Vagina (tissue), 2 donors: ENCODE results near the gene HSD17B8.

ENCODE experiments used
- POLR2A ChIP-seq, 2 donors: fragments of 450-650 bp; IDR thresholded peaks; one replicate each; pipeline ENCODE4 v1.6.1; 2017; ENCODE audit warnings: antibody characterized with exemption in 2 of 2, mild to moderate bottlenecking in 2 of 2, moderate library complexity in 2 of 2
- POLR2AphosphoS5 ChIP-seq, 2 donors: sonication (generic); formaldehyde crosslinking; IDR thresholded peaks; one replicate each; pipeline ENCODE4 v1.9.0; 2017; ENCODE audit warnings: antibody characterized with exemption in 2 of 2, mild to moderate bottlenecking in 2 of 2, low read depth in 1 of 2; ENCODE audit not compliant: insufficient read depth in 1 of 2
- TF ChIP-seq, protein P1 (sequence below), 3 experiments: fragments of 450-650 bp in 2 of 3; fragments of 200-600 bp in 1 of 3; sonication (generic) in 1 of 3; IDR thresholded peaks; one replicate each; pipeline ENCODE4 v1.5.1; 2017 to 2019; ENCODE audit warnings: antibody characterized with exemption in 3 of 3, mild to moderate bottlenecking in 2 of 3, moderate library complexity in 2 of 3

DNA sequence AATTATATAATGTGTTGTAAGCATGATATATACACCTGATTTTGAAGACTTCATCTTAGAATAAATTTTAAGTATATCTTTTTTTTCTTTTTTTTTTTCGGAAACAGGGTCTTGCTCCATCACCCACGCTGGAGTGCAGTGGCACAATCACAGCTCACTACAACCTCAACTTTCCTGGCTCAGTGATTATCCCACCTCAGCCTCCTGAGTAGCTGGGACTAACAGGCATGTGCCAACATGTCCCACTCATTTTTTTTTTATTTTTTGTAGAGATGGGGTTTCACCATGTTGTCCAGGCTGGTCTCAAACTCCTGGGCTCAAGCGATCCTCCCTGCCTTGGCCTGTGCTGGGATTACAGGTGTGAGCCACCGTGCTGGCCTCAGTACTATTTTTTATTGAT is 50.1 kb downstream of the HSD17B8 start:
- TF ChIP-seq, protein P1, sequence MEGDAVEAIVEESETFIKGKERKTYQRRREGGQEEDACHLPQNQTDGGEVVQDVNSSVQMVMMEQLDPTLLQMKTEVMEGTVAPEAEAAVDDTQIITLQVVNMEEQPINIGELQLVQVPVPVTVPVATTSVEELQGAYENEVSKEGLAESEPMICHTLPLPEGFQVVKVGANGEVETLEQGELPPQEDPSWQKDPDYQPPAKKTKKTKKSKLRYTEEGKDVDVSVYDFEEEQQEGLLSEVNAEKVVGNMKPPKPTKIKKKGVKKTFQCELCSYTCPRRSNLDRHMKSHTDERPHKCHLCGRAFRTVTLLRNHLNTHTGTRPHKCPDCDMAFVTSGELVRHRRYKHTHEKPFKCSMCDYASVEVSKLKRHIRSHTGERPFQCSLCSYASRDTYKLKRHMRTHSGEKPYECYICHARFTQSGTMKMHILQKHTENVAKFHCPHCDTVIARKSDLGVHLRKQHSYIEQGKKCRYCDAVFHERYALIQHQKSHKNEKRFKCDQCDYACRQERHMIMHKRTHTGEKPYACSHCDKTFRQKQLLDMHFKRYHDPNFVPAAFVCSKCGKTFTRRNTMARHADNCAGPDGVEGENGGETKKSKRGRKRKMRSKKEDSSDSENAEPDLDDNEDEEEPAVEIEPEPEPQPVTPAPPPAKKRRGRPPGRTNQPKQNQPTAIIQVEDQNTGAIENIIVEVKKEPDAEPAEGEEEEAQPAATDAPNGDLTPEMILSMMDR (IDR thresholded peaks at IDR 0.05), result no peak
- TF ChIP-seq POLR2A (IDR thresholded peaks at IDR 0.05), result no peak
- no peak for TF ChIP-seq POLR2AphosphoS5 (IDR thresholded peaks at IDR 0.05; ENCODE audit: insufficient read depth in 1 of 2, low read depth in 1 of 2)
